ENCODE measurements around the gene ADAM33. TPM values are rescaled to one million over a fixed set of nuclear protein-coding genes. Genes with fewer than 3 reads are reported as not detected.

Gene ADAM33
- total and polyA plus RNA-seq, 2 of the 8 experiments (the other 6 are each of a cell fraction or from before 2014, with no cell fraction given): 4.2 to 6.0 TPM

- no peak for TF ChIP-seq CHD7 (IDR thresholded peaks at IDR 0.05; ENCODE audit: insufficient replicate concordance, low read length)
- TF ChIP-seq SIRT6 (IDR thresholded peaks at IDR 0.05; ENCODE audit: low read length): no peak
- no peak for TF ChIP-seq POLR2A (IDR thresholded peaks at IDR 0.05; ENCODE audit: control extremely low read depth in 1 of 2, low read depth in 2 of 2, low read length in 2 of 2)
- TF ChIP-seq ZNF274 (IDR thresholded peaks at IDR 0.05; ENCODE audit: borderline replicate concordance, extremely low read depth, low read length): no peak
- TF ChIP-seq BCL11A (IDR thresholded peaks at IDR 0.05; ENCODE audit: low read depth in 2 of 2, low read length in 2 of 2): no peak
- peak; percentile 56; the same call in 1 of the 2 replicates for TF ChIP-seq SP1 (IDR thresholded peaks at IDR 0.05; ENCODE audit: low read depth, low read length)
- no peak for TF ChIP-seq NANOG (IDR thresholded peaks at IDR 0.05; ENCODE audit: insufficient read depth, low read depth, low read length, poor library complexity, severe bottlenecking)
- no peak for TF ChIP-seq GABPA (IDR thresholded peaks at IDR 0.05; ENCODE audit: borderline replicate concordance, insufficient read depth, low read length)
- no peak for TF ChIP-seq HDAC6 (IDR thresholded peaks at IDR 0.05; ENCODE audit: low read depth, low read length)
- no peak for TF ChIP-seq YY1 (IDR thresholded peaks at IDR 0.05; ENCODE audit: low read depth, low read length)
- no peak for TF ChIP-seq MAFK (IDR thresholded peaks at IDR 0.05; ENCODE audit: low read depth, low read length)
- peak; percentile 78 for TF ChIP-seq SIX5 (IDR thresholded peaks at IDR 0.05; ENCODE audit: low read depth, low read length)
- TF ChIP-seq TCF12 (IDR thresholded peaks at IDR 0.05; ENCODE audit: low read depth, low read length): no peak
- no peak for TF ChIP-seq TEAD4 (IDR thresholded peaks at IDR 0.05; ENCODE audit: low read depth, low read length)
Observed at GRCh38 chr20:3687655-3688054, 5.8 kb upstream of the ADAM33 start (continued).

Data from H1 (cell line).